T-cell (primary cell): ENCODE data around the gene SPATA25. TPM values are rescaled to one million over a fixed set of nuclear protein-coding genes. Genes with fewer than 3 reads are reported as not detected.
A peak's percentile ranks its signal among the peaks of the same experiment; 100 is the strongest.

Source experiments
- ATAC-seq, 4 experiments: fragments of 200-7000 bp in 3 of 4; fragments of 150-1000 bp in 1 of 4; cut with Tn5 transposase; replicated peaks in 1 of 4; 1 replicate in 3 of 4; 2 replicates in 1 of 4; pipeline ENCODE4 v1.10.0; 2021; ENCODE audit warnings: moderate library complexity in 3 of 4, mild to moderate bottlenecking in 2 of 4, moderate number of reproducible peaks in 1 of 4
- CTCF ChIA-PET, 2 donors: fragments of 300-600 bp; sonication (Branson Sonifier 250); formaldehyde crosslinking; loops; one replicate each; lab custom pipeline; 2022; ENCODE audit warnings: antibody characterized with exemption in 2 of 2; lab: Charles Lee
- POLR2A ChIA-PET, 2 donors: fragments of 300-600 bp; sonication (Branson Sonifier 250); formaldehyde crosslinking; loops; one replicate each; lab custom pipeline; 2022; ENCODE audit warnings: antibody characterized with exemption in 2 of 2; lab: Charles Lee
- DNase-seq, 35 experiments: peaks; one replicate each; pipeline versions ENCODE4 v3.0.0 to v3.0.0-alpha.2; 2013 to 2023
- H3K27ac ChIP-seq: one replicate; pipeline ENCODE4 v1.5.1; 2013; ENCODE audit warnings: low read length
- H3K27me3 ChIP-seq, 2 experiments: replicated peaks in 1 of 2; 1 replicate in 1 of 2; 2 replicates in 1 of 2; pipeline versions ENCODE4 v1.6.1 to v1.7.0; 2013; ENCODE audit warnings: low read length in 1 of 2, mixed read lengths in 1 of 2; ENCODE audit not compliant: control insufficient read depth in 2 of 2, insufficient read depth in 2 of 2; ENCODE audit errors: extremely low read depth in 1 of 2
- H3K36me3 ChIP-seq, 2 donors: 1 replicate in 1 of 2; 2 replicates in 1 of 2; pipeline versions ENCODE4 v1.6.1 to v1.7.0; 2013; ENCODE audit warnings: low read length in 1 of 2; ENCODE audit not compliant: control insufficient read depth in 2 of 2, insufficient read depth in 1 of 2; ENCODE audit errors: extremely low read depth in 1 of 2
- H3K4me1 ChIP-seq, 2 experiments: 1 replicate in 1 of 2; 2 replicates in 1 of 2; pipeline versions ENCODE4 v1.6.1 to v1.7.0; 2013; ENCODE audit warnings: low read length in 2 of 2, mixed read lengths in 1 of 2; ENCODE audit not compliant: insufficient read depth in 2 of 2, control insufficient read depth in 1 of 2; ENCODE audit errors: extremely low read depth in 1 of 2
- H3K4me3 ChIP-seq, 2 donors: 1 replicate in 1 of 2; 2 replicates in 1 of 2; pipeline versions ENCODE4 v1.5.1 to v1.7.0; 2013; ENCODE audit warnings: mild to moderate bottlenecking in 2 of 2, low read length in 1 of 2, moderate library complexity in 1 of 2; ENCODE audit not compliant: control insufficient read depth in 1 of 2; ENCODE audit errors: extremely low read depth in 1 of 2
- H3K9me3 ChIP-seq: 2 replicates; pipeline ENCODE4 v1.7.0; 2013
- H3K27ac Mint-ChIP-seq, 2 donors: one replicate each; pipeline ENCODE4 v1.8.0; 2020 to 2021; ENCODE audit warnings: mild to moderate bottlenecking in 2 of 2, mixed read lengths in 2 of 2
- H3K27me3 Mint-ChIP-seq, 2 donors: one replicate each; pipeline ENCODE4 v1.8.0; 2021 to 2022; ENCODE audit warnings: mixed read lengths in 2 of 2
- H3K36me3 Mint-ChIP-seq: one replicate; pipeline ENCODE4 v1.8.0; 2021; ENCODE audit warnings: mixed read lengths
- H3K4me1 Mint-ChIP-seq, 3 donors: one replicate each; pipeline ENCODE4 v1.8.0; 2020 to 2022; ENCODE audit warnings: mixed read lengths in 3 of 3, mild to moderate bottlenecking in 1 of 3
- H3K4me3 Mint-ChIP-seq, 3 donors: one replicate each; pipeline ENCODE4 v1.8.0; 2020 to 2022; ENCODE audit warnings: mild to moderate bottlenecking in 3 of 3, mixed read lengths in 3 of 3, moderate library complexity in 3 of 3
- H3K9me3 Mint-ChIP-seq, 3 donors: one replicate each; pipeline ENCODE4 v1.8.0; 2020 to 2022; ENCODE audit warnings: mixed read lengths in 3 of 3
- WGBS: methylation state at CpG from one replicate; pipeline ENCODE4 v1.1.5; 2013; ENCODE audit warnings: missing lambda C conversion rate; ENCODE audit not compliant: insufficient coverage; 5-methylcytosine and 5-hydroxymethylcytosine counted together
- total RNA-seq, 35 experiments: library from RNA in 6 of 35; stranded (reverse) in 6 of 35; fragments of 120-200 nt in 1 of 35; gene quantifications; one replicate each; pipeline versions ENCODE4 v1.2.1 to v1.2.4 and lab custom pipeline; 2013 to 2026

The SPATA25 gene
- total RNA-seq, 5 donors from 2014 or later (not counting 1 experiment from before 2014, with no cell fraction given), result 0.68 to 4.6 (median 3.6) TPM

GRCh38 chr20:45909817-45910669 is 22.6 kb upstream of the SPATA25 start:
- Mint-ChIP-seq H3K36me3 (no peaks in the 10 kb centered on the region), H3K4me1 (peaks cover 9 to 21% (median 18%) of the 10 kb centered on the region in 3 donors), H3K27ac (peak overlapping the region in 1 of 2 donors; percentile 44), H3K27me3 (peaks cover 10 to 13% of the 10 kb centered on the region in 2 donors), H3K9me3 (no peaks in the 10 kb centered on the region), H3K4me3 (peak overlapping the region; percentile 56 to 79 (median 77))
- Histone ChIP-seq H3K9me3 (no peaks in the 10 kb centered on the region), H3K27ac (no peak overlapping the region), H3K36me3 (no peaks in the 10 kb centered on the region), H3K4me3 (peak overlapping the region in 1 of 2 donors; percentile 52), H3K4me1 (peaks cover 4 to 21% of the 10 kb centered on the region in 2 experiments), H3K27me3 (peaks cover 0 to 37% of the 10 kb centered on the region in 2 experiments)
- no peak for ATAC-seq
- DNase-seq, result no peak
- 95% methylated on average over 15 of the region's 22 CpGs for WGBS
- POLR2A ChIA-PET, result interaction anchor here in 1 of 2 donors (0.5 kb wide), 1 partner anchor 44 kb away, joined by 9 read pairs; no protein-coding TSS in a partner anchor
- CTCF ChIA-PET, result interaction anchor here in 1 of 2 donors (1.2 kb wide), 1 partner anchor 61 kb away, joined by 3 read pairs; no protein-coding TSS in a partner anchor

- Mint-ChIP-seq H3K27me3 (peaks cover 7 to 9% of the 10 kb centered on the region in 2 donors), H3K9me3 (no peaks in the 10 kb centered on the region), H3K27ac (no peak overlapping the region), H3K36me3 (no peaks in the 10 kb centered on the region), H3K4me3 (no peak overlapping the region), H3K4me1 (peaks cover 9 to 21% (median 18%) of the 10 kb centered on the region in 3 donors)
- no peaks in the 10 kb centered on the region for H3K9me3 ChIP-seq
- no peak for ATAC-seq
- ChIA-PET CTCF (no interaction called here), POLR2A (interaction anchor here (0.5 kb wide), 2 partner anchors 32 to 45 kb away, joined by 6 to 9 read pairs; no protein-coding TSS in a partner anchor)
- H3K36me3 ChIP-seq, result no peaks in the 10 kb centered on the region
- no peak for DNase-seq
- no peak overlapping the region for H3K27ac ChIP-seq
- H3K4me1 ChIP-seq, result peaks cover 4 to 21% of the 10 kb centered on the region in 2 experiments
- WGBS, result 91% methylated on average over 11 of the region's 12 CpGs
- H3K27me3 ChIP-seq, result peaks cover 0 to 39% of the 10 kb centered on the region in 2 experiments
- H3K4me3 ChIP-seq, result no peak overlapping the region
Measured at GRCh38 chr20:45909336-45909808, 21.9 kb upstream of the SPATA25 start.

- peaks cover 0 to 27% of the 10 kb centered on the region in 2 experiments for H3K27me3 ChIP-seq
- no peaks in the 10 kb centered on the region for H3K9me3 ChIP-seq
- no peak for ATAC-seq
- no peaks in the 10 kb centered on the region for H3K9me3 Mint-ChIP-seq
- H3K4me1 ChIP-seq, result peaks cover 4 to 21% of the 10 kb centered on the region in 2 experiments
- CTCF ChIA-PET, result no interaction called here
- no peak overlapping the region for H3K27ac ChIP-seq
- 96% methylated on average over 2 of the region's 2 CpGs for WGBS
- no peak overlapping the region for H3K4me3 Mint-ChIP-seq
- peaks cover 3 to 4% of the 10 kb centered on the region in 2 donors for H3K27me3 Mint-ChIP-seq
- H3K4me3 ChIP-seq, result no peak overlapping the region
- peaks cover 9 to 20% (median 18%) of the 10 kb centered on the region in 3 donors for H3K4me1 Mint-ChIP-seq
- no peaks in the 10 kb centered on the region for H3K36me3 ChIP-seq
- no peak overlapping the region for H3K27ac Mint-ChIP-seq
- no peaks in the 10 kb centered on the region for H3K36me3 Mint-ChIP-seq
- POLR2A ChIA-PET, result no interaction called here
- DNase-seq, result no peak
Measured at GRCh38 chr20:45908084-45908483, 20.7 kb upstream of the SPATA25 start.

GRCh38 chr20:45907219-45907948 is 20.0 kb upstream of the SPATA25 start:
- H3K4me1 Mint-ChIP-seq, result peaks cover 9 to 18% (median 16%) of the 10 kb centered on the region in 3 donors
- Histone ChIP-seq H3K4me1 (peaks cover 4 to 19% of the 10 kb centered on the region in 2 experiments), H3K27me3 (peaks cover 0 to 22% of the 10 kb centered on the region in 2 experiments), H3K27ac (no peak overlapping the region), H3K4me3 (no peak overlapping the region), H3K9me3 (no peaks in the 10 kb centered on the region), H3K36me3 (no peaks in the 10 kb centered on the region)
- no peaks in the 10 kb centered on the region for H3K9me3 Mint-ChIP-seq
- no peak overlapping the region for H3K4me3 Mint-ChIP-seq
- H3K36me3 Mint-ChIP-seq, result no peaks in the 10 kb centered on the region
- no peak for DNase-seq
- POLR2A ChIA-PET, result no interaction called here
- 85% methylated on average over 9 of the region's 17 CpGs for WGBS
- no peak overlapping the region for H3K27ac Mint-ChIP-seq
- H3K27me3 Mint-ChIP-seq, result peaks cover 1 to 3% of the 10 kb centered on the region in 2 donors
- CTCF ChIA-PET, result interaction anchor here in 1 of 2 donors (0.7 kb wide), 1 partner anchor 18 kb away, joined by 6 read pairs; no protein-coding TSS in a partner anchor
- no peak for ATAC-seq

GRCh38 chr20:45905505-45906079 is 18.2 kb upstream of the SPATA25 start:
- peaks cover 0 to 1% of the 10 kb centered on the region in 2 experiments for H3K4me1 ChIP-seq
- Mint-ChIP-seq H3K4me3 (no peak overlapping the region), H3K4me1 (peaks cover 1 to 4% (median 2%) of the 10 kb centered on the region in 3 donors), H3K27me3 (no peaks in the 10 kb centered on the region), H3K9me3 (no peaks in the 10 kb centered on the region), H3K27ac (no peak overlapping the region), H3K36me3 (no peaks in the 10 kb centered on the region)
- no peaks in the 10 kb centered on the region for H3K9me3 ChIP-seq
- CTCF ChIA-PET, result no interaction called here
- H3K27ac ChIP-seq, result no peak overlapping the region
- POLR2A ChIA-PET, result no interaction called here
- no peak for ATAC-seq
- peaks cover 0 to 5% of the 10 kb centered on the region in 2 experiments for H3K27me3 ChIP-seq
- no peak overlapping the region for H3K4me3 ChIP-seq
- H3K36me3 ChIP-seq, result no peaks in the 10 kb centered on the region
- 83% methylated on average over 6 of the region's 8 CpGs for WGBS
- DNase-seq, result no peak
